Thyroid gland (tissue), 4 donors: Measurements from ENCODE around the gene ELMO1. TPM values are rescaled to one million over a fixed set of nuclear protein-coding genes. Genes with fewer than 3 reads are reported as not detected.

Experiments
- DNase-seq, 2 donors: peaks; one replicate each; pipeline ENCODE4 v3.0.0-alpha.2; 2019
- H3K27ac ChIP-seq, 3 donors: fragments of 200-600 bp; sonication (generic); 1 replicate in 2 of 3; 2 replicates in 1 of 3; pipeline ENCODE4 v1.5.1; 2016 to 2019; ENCODE audit warnings: mild to moderate bottlenecking in 1 of 3, moderate library complexity in 1 of 3
- H3K27me3 ChIP-seq: fragments of 200-600 bp; sonication (generic); one replicate; pipeline ENCODE4 v1.5.1; 2019
- H3K36me3 ChIP-seq, 2 donors: fragments of 200-600 bp; sonication (generic); one replicate each; pipeline ENCODE4 v1.5.1; 2016 to 2019
- H3K4me1 ChIP-seq, 2 donors: fragments of 200-600 bp; sonication (generic); one replicate each; pipeline ENCODE4 v1.5.1; 2017 to 2019
- H3K4me3 ChIP-seq, 3 donors: fragments of 200-600 bp; sonication (generic); replicated peaks in 1 of 3; 1 replicate in 2 of 3; 2 replicates in 1 of 3; pipeline ENCODE4 v1.5.1; 2016; ENCODE audit warnings: mild to moderate bottlenecking in 1 of 3
- H3K9me3 ChIP-seq: fragments of 200-600 bp; sonication (generic); one replicate; pipeline ENCODE4 v1.5.1; 2017
- POLR2A ChIP-seq, 2 donors: fragments of 450-650 bp; IDR thresholded peaks; one replicate each; pipeline ENCODE4 v1.6.1; 2017; ENCODE audit warnings: antibody characterized with exemption in 2 of 2, mild to moderate bottlenecking in 2 of 2, moderate library complexity in 1 of 2
- WGBS, 2 donors: methylation state at CpG; one replicate each; pipeline ENCODE4 v1.1.5; 2017; 5-methylcytosine and 5-hydroxymethylcytosine counted together
- intact Hi-C: fragments of 100-400 bp; cut with DNase I; formaldehyde crosslinking; loops from one replicate; pipeline ENCODE4 v1.15.1; 2023
- total RNA-seq, 4 donors: library from RNA; depleted of rRNA; stranded (reverse); fragments of >200 nt; gene quantifications; one replicate each; pipeline ENCODE4 v1.2.3, GENCODE V29; 2016
- TF ChIP-seq, protein P1 (sequence below), 6 experiments: fragments of 200-600 bp in 3 of 6; fragments of 450-650 bp in 3 of 6; sonication (generic) in 3 of 6; IDR thresholded peaks; one replicate each; pipeline ENCODE4 v1.5.1; 2016 to 2019; ENCODE audit warnings: antibody characterized with exemption in 6 of 6, mild to moderate bottlenecking in 2 of 6, inconsistent platforms in 1 of 6, moderate library complexity in 1 of 6

ELMO1 gene
- total RNA-seq, 4 donors from 2014 or later = 168 to 423 (median 312) TPM

DNA sequence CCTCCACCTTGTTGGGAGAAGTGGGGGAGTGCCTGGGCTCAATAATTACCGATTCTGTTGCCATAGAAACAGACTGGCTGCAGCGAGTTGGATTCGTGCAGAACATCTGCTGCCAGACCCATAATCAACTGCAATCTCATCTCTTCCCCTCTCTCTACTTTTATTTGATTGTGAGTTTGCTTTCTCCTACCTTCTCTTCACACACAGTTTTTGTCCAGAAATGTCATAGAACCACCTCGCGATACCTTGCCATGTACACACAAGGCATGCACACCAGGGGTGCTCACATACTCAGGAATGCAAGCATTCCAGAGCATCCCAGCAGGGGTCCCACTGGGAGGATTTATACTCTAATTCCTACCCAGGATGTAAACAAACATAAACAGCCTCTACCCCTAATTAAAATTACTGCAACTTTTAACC is 462.1 kb downstream of the ELMO1 start:
- Histone ChIP-seq H3K9me3 (no peaks in the 10 kb centered on the region), H3K27me3 (no peaks in the 10 kb centered on the region), H3K4me1 (peaks cover 7 to 17% of the 10 kb centered on the region in 2 donors), H3K27ac (no peak overlapping the region), H3K36me3 (no peaks in the 10 kb centered on the region), H3K4me3 (no peak overlapping the region)
- 74 to 75% methylated on average over 5 of the region's 5 CpGs for WGBS, 2 donors
- intact Hi-C loops = no loop called here
- DNase-seq = no peak
- TF ChIP-seq, protein P1, sequence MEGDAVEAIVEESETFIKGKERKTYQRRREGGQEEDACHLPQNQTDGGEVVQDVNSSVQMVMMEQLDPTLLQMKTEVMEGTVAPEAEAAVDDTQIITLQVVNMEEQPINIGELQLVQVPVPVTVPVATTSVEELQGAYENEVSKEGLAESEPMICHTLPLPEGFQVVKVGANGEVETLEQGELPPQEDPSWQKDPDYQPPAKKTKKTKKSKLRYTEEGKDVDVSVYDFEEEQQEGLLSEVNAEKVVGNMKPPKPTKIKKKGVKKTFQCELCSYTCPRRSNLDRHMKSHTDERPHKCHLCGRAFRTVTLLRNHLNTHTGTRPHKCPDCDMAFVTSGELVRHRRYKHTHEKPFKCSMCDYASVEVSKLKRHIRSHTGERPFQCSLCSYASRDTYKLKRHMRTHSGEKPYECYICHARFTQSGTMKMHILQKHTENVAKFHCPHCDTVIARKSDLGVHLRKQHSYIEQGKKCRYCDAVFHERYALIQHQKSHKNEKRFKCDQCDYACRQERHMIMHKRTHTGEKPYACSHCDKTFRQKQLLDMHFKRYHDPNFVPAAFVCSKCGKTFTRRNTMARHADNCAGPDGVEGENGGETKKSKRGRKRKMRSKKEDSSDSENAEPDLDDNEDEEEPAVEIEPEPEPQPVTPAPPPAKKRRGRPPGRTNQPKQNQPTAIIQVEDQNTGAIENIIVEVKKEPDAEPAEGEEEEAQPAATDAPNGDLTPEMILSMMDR (IDR thresholded peaks at IDR 0.05) = no peak
- TF ChIP-seq POLR2A (IDR thresholded peaks at IDR 0.05) = no peak

DNA sequence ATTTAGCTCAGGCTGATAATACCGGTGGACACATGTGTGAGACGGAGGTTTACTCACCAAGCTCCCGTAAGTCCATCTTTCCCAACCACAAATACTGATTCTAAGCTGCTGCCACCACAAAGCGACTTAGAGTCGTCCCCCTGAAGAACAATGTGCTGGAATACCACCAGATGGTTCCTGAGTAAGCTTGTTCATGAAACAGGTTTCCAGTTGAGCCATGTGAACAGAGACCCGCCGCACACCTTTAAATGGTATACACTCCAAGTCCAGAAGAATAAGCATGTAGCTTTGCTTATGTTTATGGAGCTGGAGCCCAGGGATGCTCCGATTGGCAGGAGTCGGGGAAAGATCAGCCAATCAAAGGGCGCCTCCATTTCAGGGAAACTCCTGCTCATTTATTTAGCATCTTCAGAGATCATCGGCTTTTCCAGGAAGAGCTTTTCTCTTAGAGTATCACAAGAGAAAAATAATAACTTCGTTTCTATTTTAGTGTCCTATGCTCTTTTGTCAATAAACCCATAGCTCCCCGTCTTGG is 462.7 kb downstream of the ELMO1 start:
- Histone ChIP-seq H3K27me3 (no peaks in the 10 kb centered on the region), H3K36me3 (no peaks in the 10 kb centered on the region), H3K9me3 (no peaks in the 10 kb centered on the region), H3K4me3 (no peak overlapping the region), H3K4me1 (peaks cover 7 to 17% of the 10 kb centered on the region in 2 donors), H3K27ac (no peak overlapping the region)
- 87 to 93% methylated on average over 13 of the region's 13 CpGs for WGBS, 2 donors
- DNase-seq = no peak
- TF ChIP-seq, protein P1 (IDR thresholded peaks at IDR 0.05) = no peak
- no peak for TF ChIP-seq POLR2A (IDR thresholded peaks at IDR 0.05)
- intact Hi-C loops = no loop called here

DNA sequence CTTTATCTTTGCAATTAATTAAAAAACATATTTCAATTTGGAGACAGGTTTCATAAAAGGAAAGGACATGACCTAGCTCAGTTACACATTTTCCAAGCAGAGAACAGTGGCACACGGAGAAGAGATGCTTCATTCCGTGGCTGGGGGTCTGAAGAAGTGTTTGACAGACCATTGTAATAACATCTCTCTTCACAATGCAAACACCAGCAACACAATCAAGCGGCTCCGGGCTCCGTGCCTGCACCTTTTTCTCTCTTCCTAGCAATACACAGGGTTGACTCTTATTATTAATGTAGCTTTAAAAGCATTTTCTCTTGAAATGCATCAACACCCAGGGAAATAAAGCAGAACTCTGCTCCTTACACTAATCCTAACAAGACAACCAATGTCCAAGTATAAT is 463.3 kb downstream of the ELMO1 start:
- H3K27me3 ChIP-seq = no peaks in the 10 kb centered on the region
- H3K36me3 ChIP-seq = no peaks in the 10 kb centered on the region
- no peak overlapping the region for H3K4me3 ChIP-seq
- WGBS, 2 donors = 20 to 27% methylated on average over 5 of the region's 5 CpGs
- H3K27ac ChIP-seq = no peak overlapping the region
- no peaks in the 10 kb centered on the region for H3K9me3 ChIP-seq
- DNase-seq = peak; percentile 17 to 28
- peaks cover 7 to 17% of the 10 kb centered on the region in 2 donors for H3K4me1 ChIP-seq
- no peak for TF ChIP-seq POLR2A (IDR thresholded peaks at IDR 0.05)
- TF ChIP-seq, protein P1 (IDR thresholded peaks at IDR 0.05) = no peak
- intact Hi-C loops = no loop called here

DNA sequence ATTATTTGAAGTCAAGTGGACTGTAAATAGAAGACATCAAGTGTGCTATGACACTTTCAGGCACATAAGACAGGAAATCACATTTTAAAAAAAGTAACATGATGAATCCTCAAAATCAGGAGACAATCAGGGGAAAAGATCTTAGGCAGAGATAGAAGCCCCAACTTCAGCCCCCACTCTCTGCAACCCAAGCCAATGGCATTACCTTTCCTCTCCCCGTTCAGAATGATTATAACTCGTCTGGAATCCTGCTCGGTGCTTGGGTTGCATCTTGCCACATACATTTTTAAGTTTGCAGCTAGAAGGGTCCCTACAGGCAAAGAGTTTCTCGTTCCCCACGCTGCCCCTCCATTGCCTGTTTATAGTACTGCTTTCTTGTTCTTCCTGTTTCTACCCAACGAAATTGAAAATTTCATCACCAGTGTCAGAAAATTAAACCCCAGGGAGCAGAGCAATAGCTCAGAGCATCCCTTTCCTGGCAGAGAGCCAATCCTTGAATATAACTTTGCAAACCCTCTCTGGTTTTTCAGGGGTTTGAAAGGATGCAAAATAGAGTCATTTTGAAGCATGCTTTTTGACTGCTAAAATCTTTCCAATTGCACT is 463.9 kb downstream of the ELMO1 start:
- Histone ChIP-seq H3K9me3 (no peaks in the 10 kb centered on the region), H3K4me1 (peaks cover 7 to 17% of the 10 kb centered on the region in 2 donors), H3K27ac (no peak overlapping the region), H3K36me3 (no peaks in the 10 kb centered on the region), H3K4me3 (no peak overlapping the region), H3K27me3 (no peaks in the 10 kb centered on the region)
- TF ChIP-seq POLR2A (IDR thresholded peaks at IDR 0.05) = no peak
- TF ChIP-seq, protein P1 (IDR thresholded peaks at IDR 0.05) = no peak
- DNase-seq = no peak
- 65 to 67% methylated on average over 6 of the region's 6 CpGs for WGBS, 2 donors
- intact Hi-C loops = no loop called here

GRCh38 chr7:36984041-36984521 is 464.6 kb downstream of the ELMO1 start:
- WGBS, 2 donors = 79 to 87% methylated on average over 9 of the region's 9 CpGs
- H3K9me3 ChIP-seq = no peaks in the 10 kb centered on the region
- TF ChIP-seq, protein P1 (IDR thresholded peaks at IDR 0.05) = no peak
- no peak for TF ChIP-seq POLR2A (IDR thresholded peaks at IDR 0.05)

More at GRCh38 chr7:36984041-36984521, 464.6 kb downstream of the ELMO1 start:
- no peak overlapping the region for H3K27ac ChIP-seq
- H3K4me1 ChIP-seq = peaks cover 7 to 17% of the 10 kb centered on the region in 2 donors
- no peak for DNase-seq
- H3K27me3 ChIP-seq = no peaks in the 10 kb centered on the region
- H3K36me3 ChIP-seq = no peaks in the 10 kb centered on the region
- no peak overlapping the region for H3K4me3 ChIP-seq
- intact Hi-C loops = no loop called here
